BJ (cell line): ENCODE measurements around the gene TM7SF2. TPM values are rescaled to one million over a fixed set of nuclear protein-coding genes. Genes with fewer than 3 reads are reported as not detected.
A peak's percentile ranks its signal among the peaks of the same experiment; 100 is the strongest.

Experiments
- CTCF ChIA-PET: fragments of 350-600 bp; formaldehyde crosslinking; extraction: SDS; loops from one replicate; lab custom pipeline; 2021; ENCODE audit warnings: antibody characterized with exemption, inconsistent platforms; lab: Yijun Ruan, JAX
- POLR2A ChIA-PET: fragments of 300-600 bp; sonication (Branson Sonifier 250); formaldehyde crosslinking; extraction: SDS; loops from one replicate; lab custom pipeline; 2021; ENCODE audit warnings: antibody characterized with exemption; lab: Charles Lee
- DNase-seq: peaks from one replicate; pipeline ENCODE4 v3.0.0-alpha.2; 2011; ENCODE audit warnings: low read depth
- H3K27me3 ChIP-seq: 2 replicates; pipeline ENCODE4 v1.6.0; 2011; ENCODE audit warnings: low read length; ENCODE audit not compliant: control insufficient read depth, insufficient read depth
- H3K36me3 ChIP-seq: 2 replicates; pipeline ENCODE4 v1.5.1; 2011; ENCODE audit warnings: low read length; ENCODE audit not compliant: control insufficient read depth, insufficient read depth
- H3K4me3 ChIP-seq: 2 replicates; pipeline ENCODE4 v1.5.1; 2011; ENCODE audit warnings: low read depth, mild to moderate bottlenecking, control low read depth, low read length
- polyA plus RNA-seq: library from polyadenylated mRNA; depleted of rRNA; stranded (reverse); fragments of >200 nt; gene quantifications from 2 replicates; pipeline ENCODE4 v1.2.3, GENCODE V29; 2011
- TF ChIP-seq, protein P1 (sequence below): IDR thresholded peaks from 2 replicates; pipeline ENCODE4 v1.5.1; 2011; ENCODE audit warnings: low read depth, mild to moderate bottlenecking, control low read depth, inconsistent platforms, low read length, moderate library complexity; ENCODE audit not compliant: insufficient read depth

Gene TM7SF2
- polyA plus RNA-seq, 1 experiment = 8.2 TPM

GRCh38 chr11:65114538-65115171 is 3.0 kb downstream of the TM7SF2 start:
- TF ChIP-seq, protein P1, sequence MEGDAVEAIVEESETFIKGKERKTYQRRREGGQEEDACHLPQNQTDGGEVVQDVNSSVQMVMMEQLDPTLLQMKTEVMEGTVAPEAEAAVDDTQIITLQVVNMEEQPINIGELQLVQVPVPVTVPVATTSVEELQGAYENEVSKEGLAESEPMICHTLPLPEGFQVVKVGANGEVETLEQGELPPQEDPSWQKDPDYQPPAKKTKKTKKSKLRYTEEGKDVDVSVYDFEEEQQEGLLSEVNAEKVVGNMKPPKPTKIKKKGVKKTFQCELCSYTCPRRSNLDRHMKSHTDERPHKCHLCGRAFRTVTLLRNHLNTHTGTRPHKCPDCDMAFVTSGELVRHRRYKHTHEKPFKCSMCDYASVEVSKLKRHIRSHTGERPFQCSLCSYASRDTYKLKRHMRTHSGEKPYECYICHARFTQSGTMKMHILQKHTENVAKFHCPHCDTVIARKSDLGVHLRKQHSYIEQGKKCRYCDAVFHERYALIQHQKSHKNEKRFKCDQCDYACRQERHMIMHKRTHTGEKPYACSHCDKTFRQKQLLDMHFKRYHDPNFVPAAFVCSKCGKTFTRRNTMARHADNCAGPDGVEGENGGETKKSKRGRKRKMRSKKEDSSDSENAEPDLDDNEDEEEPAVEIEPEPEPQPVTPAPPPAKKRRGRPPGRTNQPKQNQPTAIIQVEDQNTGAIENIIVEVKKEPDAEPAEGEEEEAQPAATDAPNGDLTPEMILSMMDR = no peak
- ChIA-PET CTCF (interaction anchor here (1.1 to 1.4 kb wide), 2 partner anchors 67 to 100 kb away, joined by 3 read pairs; partner anchors contain the start of genes ARL2 and CAPN1), POLR2A (no interaction called here)

DNA sequence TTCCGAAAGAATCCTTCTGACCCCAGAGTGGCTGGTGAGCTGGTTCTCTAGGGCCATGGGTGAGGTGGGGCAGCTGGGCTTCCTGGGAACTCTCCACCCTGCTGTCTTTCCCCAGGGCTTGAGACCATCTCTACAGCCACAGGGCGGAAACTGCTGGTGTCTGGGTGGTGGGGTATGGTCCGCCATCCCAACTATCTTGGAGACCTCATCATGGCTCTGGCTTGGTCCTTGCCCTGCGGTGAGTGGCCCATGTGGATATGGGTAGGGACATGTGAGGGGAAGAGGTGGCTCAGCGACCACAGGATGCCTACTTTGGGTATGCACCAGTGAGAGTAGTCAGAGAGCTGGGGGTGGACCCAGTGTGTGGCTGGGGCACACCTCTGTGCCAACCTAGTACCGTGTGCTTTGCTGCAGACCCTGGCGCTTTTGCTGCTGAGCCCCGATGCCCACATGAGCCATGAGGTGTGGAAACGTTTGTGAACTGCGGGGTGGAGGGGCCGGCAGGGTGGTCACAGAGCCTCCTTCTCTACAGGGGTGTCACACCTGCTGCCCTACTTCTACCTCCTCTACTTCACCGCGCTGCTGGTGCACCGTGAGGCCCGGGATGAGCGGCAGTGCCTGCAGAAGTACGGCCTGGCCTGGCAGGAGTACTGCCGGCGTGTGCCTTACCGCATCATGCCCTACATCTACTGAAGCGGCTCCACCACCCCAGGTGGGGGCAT is 3.9 kb downstream of the TM7SF2 start:
- ChIA-PET POLR2A (interaction anchor here (0.5 kb wide), 1 partner anchor 15 kb away, joined by 5 read pairs; no protein-coding TSS in a partner anchor), CTCF (interaction anchor here (0.9 to 3.2 kb wide), 3 partner anchors 12 to 103 kb away, joined by 3 to 31 read pairs (median 17); partner anchors contain the start of genes ARL2 and CAPN1)
- TF ChIP-seq, protein P1 = no peak
- H3K36me3 ChIP-seq = peaks cover 4% of the 10 kb centered on the region
- H3K27me3 ChIP-seq = no peaks in the 10 kb centered on the region
- H3K4me3 ChIP-seq = no peak overlapping the region
- DNase-seq = no peak

More at GRCh38 chr11:65114538-65115171, 3.0 kb downstream of the TM7SF2 start:
- no peaks in the 10 kb centered on the region for H3K27me3 ChIP-seq
- no peak for DNase-seq
- peaks cover 3% of the 10 kb centered on the region; the same call in 1 of the 2 replicates for H3K36me3 ChIP-seq
- no peak overlapping the region for H3K4me3 ChIP-seq

- H3K4me3 ChIP-seq = peak overlapping the region; percentile 79
- H3K27me3 ChIP-seq = no peaks in the 10 kb centered on the region
- DNase-seq = no peak
- ChIA-PET POLR2A (interaction anchor here (0.5 kb wide), 1 partner anchor 16 kb away, joined by 5 read pairs; no protein-coding TSS in a partner anchor), CTCF (interaction anchor here (0.8 to 4.7 kb wide), 22 partner anchors 7 to 335 kb away, joined by 3 to 31 read pairs (median 4); partner anchors contain the start of genes ARL2, CAPN1, CDC42BPG and SNX15)
- peaks cover 6% of the 10 kb centered on the region for H3K36me3 ChIP-seq
- TF ChIP-seq, protein P1 = no peak
Observed at GRCh38 chr11:65116370-65117205, 4.9 kb downstream of the TM7SF2 start.

DNA sequence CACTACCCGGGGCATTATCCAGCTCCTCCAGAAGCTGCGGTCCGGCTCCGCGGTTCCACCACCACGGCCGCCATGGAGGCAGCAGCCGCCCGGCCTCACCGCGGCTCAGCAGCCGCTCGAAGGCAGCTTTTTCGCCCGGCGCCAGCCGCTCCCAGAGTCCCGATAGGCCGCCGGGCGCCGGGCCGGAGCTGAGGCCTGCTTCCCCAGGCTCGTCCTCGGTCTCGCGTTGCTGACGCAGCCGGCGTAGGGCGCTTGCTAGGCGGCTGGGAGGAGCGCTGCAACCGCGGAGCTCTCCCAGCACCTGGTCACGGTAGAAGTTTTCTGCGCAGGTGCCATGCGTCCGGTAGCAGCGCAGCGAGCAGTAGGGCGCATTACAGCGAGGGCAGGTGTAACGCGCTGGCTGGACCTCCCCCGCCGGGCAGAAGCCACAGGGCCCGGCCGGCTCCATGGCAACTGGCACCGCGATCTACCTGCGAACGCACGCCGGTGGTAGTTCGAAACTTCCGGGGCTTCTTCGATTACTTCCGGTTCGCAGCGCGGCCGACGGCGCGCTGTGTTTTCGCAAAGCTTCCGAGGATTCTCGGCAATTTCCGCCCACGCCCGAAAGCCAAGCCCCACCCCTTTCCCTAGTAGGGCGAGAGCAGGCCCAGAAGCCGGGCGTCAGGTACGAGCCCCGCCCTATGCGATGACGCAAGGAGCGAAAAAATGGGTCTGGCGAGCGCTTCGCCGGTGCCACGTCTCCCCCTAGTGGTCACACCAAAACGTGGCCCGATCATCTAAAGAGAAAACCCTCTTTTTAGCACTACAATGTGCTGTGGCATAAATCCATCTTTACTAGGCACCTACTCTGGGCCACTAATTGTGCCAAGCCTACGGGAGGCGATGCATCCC is 5.8 kb downstream of the TM7SF2 start, which contains the start of gene ZNHIT2:
Gene ZNHIT2, minus strand, starts transcription at position 496 of the 891 bp plus-strand sequence. Its CDS starts 48 bp downstream, at position 448.
- peak; percentile 94 for DNase-seq
- H3K27me3 ChIP-seq = no peaks in the 10 kb centered on the region
- peak within 1 kb of the TSS; percentile 79 for H3K4me3 ChIP-seq
- ChIA-PET CTCF (interaction anchor here (0.7 to 4.7 kb wide), 38 partner anchors 8 to 342 kb away, joined by 3 to 31 read pairs (median 4); partner anchors contain the start of genes ARL2, BATF2, CAPN1 and CDC42BPG), POLR2A (no interaction called here)
- H3K36me3 ChIP-seq = peaks cover 6% of the 10 kb centered on the region
- TF ChIP-seq, protein P1 = peak; percentile 90
